Measurements from ENCODE around the gene HOXD4. TPM values are rescaled to one million over a fixed set of nuclear protein-coding genes. Genes with fewer than 3 reads are reported as not detected.

HOXD4 gene
- total and polyA plus RNA-seq, 2 experiments from 2014 or later, result 1.4 to 2.5 TPM

- Histone ChIP-seq H4K20me1 (ENCODE audit: insufficient read depth) (no peaks in the 10 kb centered on the region), H3K36me3 (ENCODE audit: low read depth) (no peaks in the 10 kb centered on the region), H3K9me2 (ENCODE audit: insufficient read depth) (no peaks in the 10 kb centered on the region), H3K9ac (0 out of 2 replicates have a peak overlapping the region, but pooled peaks have one; percentile 97), H2AFZ (no peak overlapping the region), H3F3A (ENCODE audit: insufficient read depth) (peaks cover 64% of the 10 kb centered on the region), H3K4me2 (ENCODE audit: unreplicated experiment) (no peak overlapping the region), H3K79me2 (ENCODE audit: insufficient read depth) (peaks cover 91% of the 10 kb centered on the region), H3K4me1 (ENCODE audit: insufficient read depth) (peaks cover 32% of the 10 kb centered on the region), H3K27me3 (replicated peaks; ENCODE audit: insufficient read depth) (no peaks in the 10 kb centered on the region), H3K9me3 (ENCODE audit: low read depth) (no peaks in the 10 kb centered on the region), H3K4me3 (no peak overlapping the region), H3K27ac (peak overlapping the region; percentile 97)
- DNase-seq, result no peak
- 88 to 89% methylated on average over 4 of the region's 4 CpGs for WGBS, 2 experiments (ENCODE audit: low coverage in 1 of 2, low lambda C conversion rate in 2 of 2, missing lambda C conversion rate in 2 of 2)
- in situ Hi-C loops (cut with MboI), result no loop called here
- TF ChIP-seq EZH2phosphoT487 (IDR thresholded peaks at IDR 0.05; ENCODE audit: insufficient read depth, low read depth) (no peak), EZH2 (IDR thresholded peaks at IDR 0.05; ENCODE audit: insufficient read depth, poor library complexity, severe bottlenecking) (no peak)
Measured at GRCh38 chr2:176134035-176134434, 17.3 kb upstream of the HOXD4 start.

- TF ChIP-seq EZH2 (IDR thresholded peaks at IDR 0.05; ENCODE audit: insufficient read depth, poor library complexity, severe bottlenecking) (no peak), EZH2phosphoT487 (IDR thresholded peaks at IDR 0.05; ENCODE audit: insufficient read depth, low read depth) (no peak)
- in situ Hi-C loops (cut with MboI), result no loop called here
- peak; percentile 54 for DNase-seq
- Histone ChIP-seq H3F3A (ENCODE audit: insufficient read depth) (peaks cover 68% of the 10 kb centered on the region), H3K4me2 (ENCODE audit: unreplicated experiment) (peak overlapping the region; percentile 93), H3K9ac (peak overlapping the region; percentile 97), H3K4me3 (peak overlapping the region; percentile 85), H3K27me3 (replicated peaks; ENCODE audit: insufficient read depth) (no peaks in the 10 kb centered on the region), H4K20me1 (ENCODE audit: insufficient read depth) (no peaks in the 10 kb centered on the region), H3K4me1 (ENCODE audit: insufficient read depth) (peaks cover 36% of the 10 kb centered on the region), H3K27ac (peak overlapping the region; percentile 96), H2AFZ (0 out of 2 replicates have a peak overlapping the region, but pooled peaks have one; percentile 64), H3K9me2 (ENCODE audit: insufficient read depth) (no peaks in the 10 kb centered on the region), H3K9me3 (ENCODE audit: low read depth) (no peaks in the 10 kb centered on the region), H3K79me2 (ENCODE audit: insufficient read depth) (peaks cover 96% of the 10 kb centered on the region), H3K36me3 (ENCODE audit: low read depth) (no peaks in the 10 kb centered on the region)
Measured at GRCh38 chr2:176135035-176135440, 16.3 kb upstream of the HOXD4 start.

- Histone ChIP-seq H3K27me3 (replicated peaks; ENCODE audit: insufficient read depth) (no peaks in the 10 kb centered on the region), H3K9me2 (ENCODE audit: insufficient read depth) (no peaks in the 10 kb centered on the region), H3K4me2 (ENCODE audit: unreplicated experiment) (peak overlapping the region; percentile 93), H2AFZ (peak overlapping the region; percentile 64), H3K9ac (peak overlapping the region; percentile 97), H3K79me2 (ENCODE audit: insufficient read depth) (peaks cover 98% of the 10 kb centered on the region), H3K36me3 (ENCODE audit: low read depth) (no peaks in the 10 kb centered on the region), H4K20me1 (ENCODE audit: insufficient read depth) (no peaks in the 10 kb centered on the region), H3K4me1 (ENCODE audit: insufficient read depth) (peaks cover 46% of the 10 kb centered on the region), H3K9me3 (ENCODE audit: low read depth) (no peaks in the 10 kb centered on the region), H3K4me3 (peak overlapping the region; percentile 85), H3K27ac (peak overlapping the region; percentile 96), H3F3A (ENCODE audit: insufficient read depth) (peaks cover 58% of the 10 kb centered on the region)
- DNase-seq, result peak; percentile 84
- TF ChIP-seq EZH2 (IDR thresholded peaks at IDR 0.05; ENCODE audit: insufficient read depth, poor library complexity, severe bottlenecking), result no peak
- TF ChIP-seq EZH2phosphoT487 (IDR thresholded peaks at IDR 0.05; ENCODE audit: insufficient read depth, low read depth), result no peak
- in situ Hi-C loops (cut with MboI), result no loop called here
- WGBS, 2 experiments (ENCODE audit: low coverage in 1 of 2, low lambda C conversion rate in 2 of 2, missing lambda C conversion rate in 2 of 2), result 1 to 2% methylated on average over 55 to 64 of the region's 71 CpGs
Measured at GRCh38 chr2:176136374-176137251, 14.7 kb upstream of the HOXD4 start.

- H3K4me3 ChIP-seq, result peak overlapping the region; percentile 85
- peaks cover 98% of the 10 kb centered on the region for H3K79me2 ChIP-seq (ENCODE audit: insufficient read depth)
- H4K20me1 ChIP-seq (ENCODE audit: insufficient read depth), result no peaks in the 10 kb centered on the region
- peak overlapping the region; percentile 97 for H3K9ac ChIP-seq
- WGBS, 2 experiments (ENCODE audit: low coverage in 1 of 2, low lambda C conversion rate in 2 of 2, missing lambda C conversion rate in 2 of 2), result 0 to 10% methylated on average over 2 of the region's 2 CpGs
- H2AFZ ChIP-seq, result peak overlapping the region; percentile 64
- H3K9me3 ChIP-seq (ENCODE audit: low read depth), result no peaks in the 10 kb centered on the region
- H3K27ac ChIP-seq, result peak overlapping the region; percentile 96
- peaks cover 46% of the 10 kb centered on the region for H3K4me1 ChIP-seq (ENCODE audit: insufficient read depth)
- peak overlapping the region; percentile 93 for H3K4me2 ChIP-seq (ENCODE audit: unreplicated experiment)
- H3K27me3 ChIP-seq (replicated peaks; ENCODE audit: insufficient read depth), result no peaks in the 10 kb centered on the region
- DNase-seq, result no peak
- H3K36me3 ChIP-seq (ENCODE audit: low read depth), result no peaks in the 10 kb centered on the region
- TF ChIP-seq EZH2 (IDR thresholded peaks at IDR 0.05; ENCODE audit: insufficient read depth, poor library complexity, severe bottlenecking) (no peak), EZH2phosphoT487 (IDR thresholded peaks at IDR 0.05; ENCODE audit: insufficient read depth, low read depth) (no peak)
- in situ Hi-C loops (cut with MboI), result no loop called here
- peaks cover 52% of the 10 kb centered on the region for H3F3A ChIP-seq (ENCODE audit: insufficient read depth)
- H3K9me2 ChIP-seq (ENCODE audit: insufficient read depth), result no peaks in the 10 kb centered on the region
Measured at GRCh38 chr2:176137252-176137580, 14.1 kb upstream of the HOXD4 start.
